Small intestine (tissue), 7 donors: ENCODE data around the gene KCNMB1. TPM values are rescaled to one million over a fixed set of nuclear protein-coding genes. Genes with fewer than 3 reads are reported as not detected.

Experiments
- DNase-seq, 2 donors: peaks; one replicate each; pipeline versions ENCODE4 v3.0.0 to v3.0.0-alpha.2; 2013
- FAIRE-seq: peaks from 2 replicates; lab custom pipeline; 2012; peaks lifted over from hg19 to GRCh38; lab: Jason Lieb, UNC
- H3K27ac ChIP-seq, 3 donors: one replicate each; pipeline ENCODE4 v1.5.1; 2013; ENCODE audit warnings: low read length in 2 of 3, mild to moderate bottlenecking in 2 of 3, control low read depth in 1 of 3, inconsistent platforms in 1 of 3, low read depth in 1 of 3, moderate library complexity in 1 of 3
- H3K27me3 ChIP-seq, 3 donors: one replicate each; pipeline ENCODE4 v1.6.1; 2013; ENCODE audit warnings: low read length in 3 of 3, inconsistent platforms in 1 of 3; ENCODE audit not compliant: control insufficient read depth in 3 of 3, insufficient read depth in 3 of 3
- H3K36me3 ChIP-seq, 3 donors: one replicate each; pipeline ENCODE4 v1.6.1; 2013; ENCODE audit warnings: low read length in 3 of 3, inconsistent platforms in 1 of 3, low read depth in 1 of 3, mild to moderate bottlenecking in 1 of 3, moderate library complexity in 1 of 3; ENCODE audit not compliant: control insufficient read depth in 3 of 3, insufficient read depth in 2 of 3
- H3K4me1 ChIP-seq, 3 donors: one replicate each; pipeline ENCODE4 v1.6.1; 2013; ENCODE audit warnings: low read length in 2 of 3, inconsistent platforms in 1 of 3, low read depth in 1 of 3, mild to moderate bottlenecking in 1 of 3, moderate library complexity in 1 of 3; ENCODE audit not compliant: control insufficient read depth in 3 of 3, insufficient read depth in 2 of 3
- H3K4me3 ChIP-seq, 3 donors: one replicate each; pipeline ENCODE4 v1.5.1; 2013; ENCODE audit warnings: low read length in 3 of 3, control low read depth in 1 of 3, inconsistent platforms in 1 of 3, low read depth in 1 of 3, mild to moderate bottlenecking in 1 of 3, moderate library complexity in 1 of 3
- H3K9me3 ChIP-seq, 2 donors: one replicate each; pipeline ENCODE4 v1.6.1; 2013; ENCODE audit warnings: low read depth in 1 of 2, low read length in 1 of 2; ENCODE audit not compliant: control insufficient read depth in 2 of 2, insufficient read depth in 1 of 2
- WGBS, 3 donors: extraction: QIAGEN DNeasy Blood & Tissue Kit; methylation state at CpG; one replicate each; pipeline ENCODE4 v1.1.7; 2013; 5-methylcytosine and 5-hydroxymethylcytosine counted together
- polyA plus RNA-seq, 4 donors: library from polyadenylated mRNA; stranded (reverse) in 3 of 4; unstranded in 1 of 4; fragments of 200-250 nt in 3 of 4; fragments of 120-200 nt in 1 of 4; gene quantifications; one replicate each; pipeline versions ENCODE4 v1.2.1 to v1.2.3, GENCODE V29; 2013
- donor health status: healthy with polysubstance abuse.
- donor health status: control.
- donor health status: control.
- donor health status: Bipolar disorder and iron deficiency.
- donor health status: healthy.

The KCNMB1 gene
- polyA plus RNA-seq, 4 donors: 0.22 to 3.6 (median 0.63) TPM

DNA sequence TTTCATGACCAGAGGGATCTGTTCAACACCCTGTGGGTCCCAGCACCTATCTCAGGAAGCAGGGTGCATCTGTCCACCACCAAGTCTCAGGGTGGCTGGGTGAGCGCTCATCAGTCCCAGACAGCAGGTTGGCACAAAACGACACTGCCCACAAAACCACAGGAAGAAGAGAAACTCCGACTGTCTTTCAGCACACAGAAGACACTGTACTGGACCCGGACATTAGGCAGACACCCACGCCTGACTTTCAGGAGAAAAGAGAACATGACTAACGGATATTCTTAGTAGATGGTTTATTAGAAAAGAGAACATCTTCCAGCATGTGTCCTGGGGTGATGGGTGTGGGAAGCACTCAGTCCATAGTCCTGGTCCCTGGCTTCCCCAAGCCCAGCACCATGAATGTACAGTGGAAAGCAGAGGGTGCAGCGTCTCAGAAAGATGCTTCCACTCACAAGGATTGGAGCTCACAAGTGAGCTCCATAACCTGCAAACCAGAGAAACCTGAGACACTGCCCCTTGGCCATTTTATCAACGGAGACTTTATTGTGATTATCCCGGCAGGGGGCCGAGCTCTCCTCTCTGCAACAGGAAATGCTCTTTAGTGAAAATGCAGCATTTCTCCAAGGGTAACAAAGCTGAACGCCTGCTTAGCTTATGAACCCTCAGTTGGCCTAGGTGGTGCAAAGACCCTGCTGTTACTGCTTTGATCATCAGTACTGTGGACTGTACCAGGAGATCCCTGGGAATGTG lies 55.8 kb downstream of the KCNMB1 start:
- Histone ChIP-seq H3K9me3 (no peaks in the 10 kb centered on the region), H3K4me3 (no peak overlapping the region), H3K27ac (peak overlapping the region in 2 of 3 donors; percentile 64 to 76), H3K4me1 (peaks cover 0 to 5% (median 3%) of the 10 kb centered on the region in 3 donors), H3K36me3 (no peaks in the 10 kb centered on the region), H3K27me3 (no peaks in the 10 kb centered on the region)
- no peak for FAIRE-seq
- DNase-seq: peak in 1 of 2 donors; percentile 54
- WGBS, 3 donors: 39 to 50% (median 49%) methylated on average over 11 of the region's 11 CpGs

DNA sequence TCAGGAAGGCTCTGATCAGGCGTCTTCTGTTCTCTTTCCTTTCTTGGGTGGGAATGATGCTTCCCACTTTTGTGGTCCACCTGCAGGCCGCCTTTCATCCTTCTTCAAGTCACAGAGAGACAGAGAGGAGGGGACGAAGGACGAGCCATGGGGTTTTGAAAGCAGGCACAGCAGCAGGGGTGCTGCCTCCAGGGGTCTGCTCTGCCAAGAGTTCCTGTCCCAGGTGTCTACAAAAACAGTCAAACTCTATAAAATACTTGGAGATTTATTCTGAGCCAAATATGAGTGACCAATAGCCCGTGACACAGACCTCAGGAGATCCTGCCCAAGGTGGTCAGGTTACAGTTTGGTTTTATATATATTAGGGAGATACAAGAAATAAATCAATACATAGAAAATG lies 57.1 kb downstream of the KCNMB1 start:
- peaks cover 0 to 5% (median 3%) of the 10 kb centered on the region in 3 donors for H3K4me1 ChIP-seq
- H3K27ac ChIP-seq: peak overlapping the region in 1 of 3 donors; percentile 62
- WGBS, 3 donors: 59 to 85% (median 70%) methylated on average over 5 of the region's 5 CpGs
- H3K36me3 ChIP-seq: no peaks in the 10 kb centered on the region
- H3K4me3 ChIP-seq: no peak overlapping the region
- DNase-seq (no peak), FAIRE-seq (no peak)
- H3K9me3 ChIP-seq: no peaks in the 10 kb centered on the region
- H3K27me3 ChIP-seq: no peaks in the 10 kb centered on the region

DNA sequence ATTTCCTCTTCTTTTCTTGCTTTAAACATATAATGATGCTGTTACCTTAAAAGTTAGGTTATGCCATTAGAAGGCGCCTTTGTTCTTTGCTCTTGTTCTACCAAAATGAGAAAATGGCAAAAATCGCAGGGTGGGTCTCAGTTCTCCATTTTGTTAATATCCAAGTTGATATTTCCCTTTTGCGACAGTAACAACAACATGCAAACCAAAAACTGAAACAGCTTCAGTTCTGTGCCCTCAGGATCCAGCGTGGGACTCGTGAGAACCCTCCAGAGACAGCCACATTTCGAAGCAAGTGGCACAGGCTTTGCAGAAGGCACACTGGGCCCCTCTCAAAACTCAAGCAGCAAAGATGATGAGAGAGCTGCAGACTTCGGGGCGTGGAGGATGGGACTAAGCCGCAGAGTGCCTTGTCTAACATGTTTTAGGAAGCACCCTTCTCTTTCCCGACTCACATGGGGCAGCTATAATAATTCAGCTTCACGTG lies 58.6 kb downstream of the KCNMB1 start:
- Histone ChIP-seq H3K27me3 (no peaks in the 10 kb centered on the region), H3K4me3 (no peak overlapping the region), H3K36me3 (no peaks in the 10 kb centered on the region), H3K9me3 (no peaks in the 10 kb centered on the region), H3K27ac (peak overlapping the region in 2 of 3 donors; percentile 15 to 62), H3K4me1 (peaks cover 0 to 5% (median 3%) of the 10 kb centered on the region in 3 donors)
- DNase-seq: no peak
- no peak for FAIRE-seq
- 65 to 79% (median 66%) methylated on average over 11 of the region's 11 CpGs for WGBS, 3 donors

DNA sequence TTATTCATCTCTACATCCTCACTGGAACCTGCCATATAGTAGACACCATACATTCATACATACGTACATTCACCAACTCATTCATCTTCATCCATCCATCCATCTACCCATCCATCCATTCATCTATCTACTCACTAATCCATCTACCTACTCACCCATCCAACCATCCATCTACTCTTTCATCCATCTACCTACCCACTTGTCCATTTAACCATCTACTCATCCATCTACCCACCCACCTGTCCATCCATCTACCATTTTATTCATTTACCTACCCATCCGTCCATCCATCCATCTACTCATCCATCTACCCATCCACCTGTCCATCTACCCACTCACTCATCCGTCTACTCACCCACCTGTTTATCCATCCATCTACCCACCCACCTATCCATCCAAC lies 59.6 kb downstream of the KCNMB1 start:
- WGBS, 3 donors: 77 to 91% (median 81%) methylated on average over 3 of the region's 3 CpGs

DNA sequence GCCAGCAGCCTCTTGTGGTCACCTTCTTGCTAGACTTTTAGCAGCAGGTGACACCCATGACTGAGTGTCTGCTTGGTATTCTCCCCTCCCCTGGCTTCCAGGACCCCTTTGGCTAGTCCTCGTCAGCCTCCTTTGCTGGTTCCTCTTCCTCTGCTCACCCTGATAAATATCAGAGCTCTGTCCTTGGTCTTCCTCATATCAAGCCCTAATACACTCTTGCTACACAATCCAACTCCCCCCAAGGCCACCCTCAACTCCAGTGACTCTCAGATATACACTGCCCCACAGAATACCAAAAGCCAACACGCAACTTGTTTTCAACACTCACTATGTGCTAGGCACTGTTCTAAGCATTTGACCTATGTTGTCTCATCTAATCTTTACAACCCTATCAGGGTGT lies 61.3 kb downstream of the KCNMB1 start:
- Histone ChIP-seq H3K9me3 (no peaks in the 10 kb centered on the region), H3K36me3 (no peaks in the 10 kb centered on the region), H3K27ac (peak overlapping the region in 1 of 3 donors; percentile 14), H3K4me1 (peaks cover 0 to 5% (median 3%) of the 10 kb centered on the region in 3 donors), H3K4me3 (no peak overlapping the region), H3K27me3 (no peaks in the 10 kb centered on the region)
- WGBS, 3 donors: 83 to 90% (median 89%) methylated on average over 2 of the region's 2 CpGs
- FAIRE-seq (no peak), DNase-seq (no peak)

More for the DNA sequence above, 59.6 kb downstream of the KCNMB1 start:
- DNase-seq: no peak
- H3K4me3 ChIP-seq: no peak overlapping the region
- H3K27ac ChIP-seq: no peak overlapping the region
- FAIRE-seq: no peak
- H3K4me1 ChIP-seq: peaks cover 0 to 5% (median 3%) of the 10 kb centered on the region in 3 donors
- H3K36me3 ChIP-seq: no peaks in the 10 kb centered on the region
- no peaks in the 10 kb centered on the region for H3K27me3 ChIP-seq
- H3K9me3 ChIP-seq: no peaks in the 10 kb centered on the region

DNA sequence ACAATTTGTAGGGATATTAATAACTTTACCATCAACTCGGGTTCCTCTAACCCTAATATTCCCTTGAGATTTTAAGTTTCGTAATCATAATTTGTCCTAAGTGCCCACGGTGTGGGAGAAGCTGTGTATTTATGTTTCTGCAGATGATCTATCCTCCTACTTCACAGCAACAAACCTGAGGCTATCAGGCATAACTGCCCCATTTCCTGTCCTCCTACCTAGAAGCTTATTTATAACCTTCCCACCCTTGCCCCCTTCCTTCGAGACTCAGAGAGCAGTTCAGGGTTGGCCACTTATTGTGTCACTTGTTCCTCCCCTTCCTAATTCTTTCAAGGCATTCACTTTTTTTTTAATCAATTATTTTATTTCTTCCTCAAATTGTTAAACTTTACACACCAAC lies 62.0 kb downstream of the KCNMB1 start:
- Histone ChIP-seq H3K36me3 (no peaks in the 10 kb centered on the region), H3K4me1 (peaks cover 0 to 5% (median 3%) of the 10 kb centered on the region in 3 donors), H3K27me3 (no peaks in the 10 kb centered on the region), H3K4me3 (no peak overlapping the region), H3K9me3 (no peaks in the 10 kb centered on the region), H3K27ac (no peak overlapping the region)
- DNase-seq (no peak), FAIRE-seq (no peak)
- 52 to 64% (median 53%) methylated on average over 4 of the region's 4 CpGs for WGBS, 3 donors

Other genes starting within 250 kb of the KCNMB1 start
- gene C5orf58, start 156.4 kb downstream of the KCNMB1 start, polyA plus RNA-seq: under 1 TPM in 1 of 4 donors, not detected in 3; 0.69 TPM
- gene LCP2, start 91.6 kb downstream of the KCNMB1 start, polyA plus RNA-seq: 10 to 100 TPM in 1 of 4 donors, 1 to 10 TPM in 3; 2.9 to 14.1 (median 7.8) TPM
- 1 to 10 TPM in 1 of 4 donors, under 1 TPM in 1, not detected in 2; 0.21 to 1.0 TPM for gene KCNIP1, start 114.7 kb upstream of the KCNMB1 start, polyA plus RNA-seq